Measurements from ENCODE around the gene PIP5K1A. TPM values are rescaled to one million over a fixed set of nuclear protein-coding genes. Genes with fewer than 3 reads are reported as not detected.

The PIP5K1A gene
- total and polyA plus RNA-seq, 4 donors, result 4.0 to 32.0 (median 13.6) TPM

GRCh38 chr1:151222130-151222529, 23.8 kb downstream of the PIP5K1A start:
- TF ChIP-seq TAF1 (conservative IDR thresholded peaks at IDR 0.05), result no peak
- no peak for TF ChIP-seq YY1 (IDR thresholded peaks at IDR 0.05)
- TF ChIP-seq SP1 (IDR thresholded peaks at IDR 0.05), result no peak
- TF ChIP-seq MAX (IDR thresholded peaks at IDR 0.05), result no peak
- Histone ChIP-seq H3K36me3 (ENCODE audit: control insufficient read depth in 4 of 4, insufficient read depth in 3 of 4, low read depth in 1 of 4, low read length in 3 of 4) (peaks cover 4 to 14% (median 8%) of the 10 kb centered on the region in 4 donors), H3K9ac (ENCODE audit: low read depth in 1 of 2, low read length in 2 of 2) (no peak overlapping the region), H3K4me3 (ENCODE audit: low read depth in 1 of 3, low read length in 3 of 3) (no peak overlapping the region), H3K27me3 (ENCODE audit: control insufficient read depth in 4 of 4, insufficient read depth in 4 of 4, low read length in 3 of 4) (no peaks in the 10 kb centered on the region), H3K4me1 (ENCODE audit: control insufficient read depth in 4 of 4, insufficient read depth in 4 of 4, low read length in 3 of 4) (no peaks in the 10 kb centered on the region), H3K27ac (ENCODE audit: low read depth in 1 of 2, low read length in 2 of 2) (no peak overlapping the region), H3K9me3 (ENCODE audit: control insufficient read depth in 4 of 4, low read length in 3 of 4) (no peaks in the 10 kb centered on the region)
- 68% methylated on average over 4 of the region's 4 CpGs for WGBS
- no peak for DNase-seq (ENCODE audit: low spot score)

- no peak for DNase-seq (ENCODE audit: low spot score)
- H3K27ac ChIP-seq (ENCODE audit: low read depth in 1 of 2, low read length in 2 of 2), result no peak overlapping the region
- no peaks in the 10 kb centered on the region for H3K4me1 ChIP-seq (ENCODE audit: control insufficient read depth in 4 of 4, insufficient read depth in 4 of 4, low read length in 3 of 4)
- no peak overlapping the region for H3K4me3 ChIP-seq (ENCODE audit: low read depth in 1 of 3, low read length in 3 of 3)
- H3K36me3 ChIP-seq (ENCODE audit: control insufficient read depth in 4 of 4, insufficient read depth in 3 of 4, low read depth in 1 of 4, low read length in 3 of 4), result peaks cover 22 to 89% (median 77%) of the 10 kb centered on the region in 4 donors
- no peak overlapping the region for H3K9ac ChIP-seq (ENCODE audit: low read depth in 1 of 2, low read length in 2 of 2)
- TF ChIP-seq CTCF (IDR thresholded peaks at IDR 0.05; ENCODE audit: low read depth, low read length, missing input control) (no peak), NR2F2 (IDR thresholded peaks at IDR 0.05) (no peak), RAD21 (IDR thresholded peaks at IDR 0.05) (no peak), SP1 (IDR thresholded peaks at IDR 0.05) (no peak), REST (IDR thresholded peaks at IDR 0.05) (no peak), ZBTB33 (IDR thresholded peaks at IDR 0.05) (no peak)
- WGBS, result 81% methylated on average over 6 of the region's 6 CpGs
- H3K9me3 ChIP-seq (ENCODE audit: control insufficient read depth in 4 of 4, low read length in 3 of 4), result no peaks in the 10 kb centered on the region
- H3K27me3 ChIP-seq (ENCODE audit: control insufficient read depth in 4 of 4, insufficient read depth in 4 of 4, low read length in 3 of 4), result no peaks in the 10 kb centered on the region
These were observed 36.9 kb downstream of the PIP5K1A start for GRCh38 chr1:151235235-151235634.

Data from liver (tissue), 9 donors.